Frontal cortex (tissue), 4 donors: ENCODE data around the gene EIF3B. TPM values are rescaled to one million over a fixed set of nuclear protein-coding genes. Genes with fewer than 3 reads are reported as not detected.
"Not testable (repeated sequence)": the region's sequence is repeated elsewhere in the genome, so short reads cannot be mapped to it uniquely, and the experiment has no call there.

Source experiments
- DNase-seq, 2 donors: peaks; one replicate each; pipeline ENCODE4 v3.0.0; 2012; ENCODE audit warnings: low spot score in 2 of 2
- FAIRE-seq: peaks from 2 replicates; lab custom pipeline; 2012; peaks lifted over from hg19 to GRCh38; lab: Jason Lieb, UNC
- total RNA-seq: library from RNA; depleted of rRNA; stranded (reverse); fragments of >200 nt; gene quantifications from one replicate; pipeline ENCODE4 v1.2.3, GENCODE V29; 2014
- donor health status: control.
- donor health status: control.
- donor health status: control.

Gene EIF3B
- total RNA-seq, 1 donor from 2014 or later, result 62.8 TPM

DNA sequence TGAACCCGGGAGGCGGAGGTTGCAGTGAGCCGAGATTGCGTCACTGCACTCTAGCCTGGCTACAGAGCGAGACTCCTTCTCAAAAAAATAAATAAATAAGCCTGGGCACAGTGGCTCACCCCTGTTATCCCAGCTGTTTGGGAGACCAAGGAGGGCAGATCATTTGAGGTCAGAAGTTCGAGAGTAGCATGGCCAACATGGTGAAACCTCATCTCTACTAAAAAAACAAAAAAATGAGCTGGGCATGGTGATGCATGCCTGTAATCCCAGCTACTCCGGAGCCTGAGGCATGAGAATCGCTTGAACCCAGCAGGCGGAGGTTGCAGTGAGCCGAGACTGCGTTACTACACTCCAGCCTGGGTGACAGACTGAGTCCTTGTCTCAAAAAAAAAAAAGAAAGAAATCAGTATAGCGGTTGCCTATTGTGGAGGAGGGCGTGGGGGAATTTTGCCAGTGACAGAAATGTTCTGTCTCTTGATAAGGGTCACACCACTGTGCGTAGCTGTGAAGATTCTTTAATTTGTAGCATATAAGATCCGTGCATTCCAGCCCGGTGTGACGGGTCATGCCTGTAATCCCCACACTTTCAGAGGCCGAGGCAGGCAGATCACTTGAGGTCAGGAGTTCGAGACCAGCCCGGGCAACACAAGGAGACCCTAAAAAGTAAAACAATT lies 17.9 kb upstream of the EIF3B start:
- FAIRE-seq, result no peak

DNA sequence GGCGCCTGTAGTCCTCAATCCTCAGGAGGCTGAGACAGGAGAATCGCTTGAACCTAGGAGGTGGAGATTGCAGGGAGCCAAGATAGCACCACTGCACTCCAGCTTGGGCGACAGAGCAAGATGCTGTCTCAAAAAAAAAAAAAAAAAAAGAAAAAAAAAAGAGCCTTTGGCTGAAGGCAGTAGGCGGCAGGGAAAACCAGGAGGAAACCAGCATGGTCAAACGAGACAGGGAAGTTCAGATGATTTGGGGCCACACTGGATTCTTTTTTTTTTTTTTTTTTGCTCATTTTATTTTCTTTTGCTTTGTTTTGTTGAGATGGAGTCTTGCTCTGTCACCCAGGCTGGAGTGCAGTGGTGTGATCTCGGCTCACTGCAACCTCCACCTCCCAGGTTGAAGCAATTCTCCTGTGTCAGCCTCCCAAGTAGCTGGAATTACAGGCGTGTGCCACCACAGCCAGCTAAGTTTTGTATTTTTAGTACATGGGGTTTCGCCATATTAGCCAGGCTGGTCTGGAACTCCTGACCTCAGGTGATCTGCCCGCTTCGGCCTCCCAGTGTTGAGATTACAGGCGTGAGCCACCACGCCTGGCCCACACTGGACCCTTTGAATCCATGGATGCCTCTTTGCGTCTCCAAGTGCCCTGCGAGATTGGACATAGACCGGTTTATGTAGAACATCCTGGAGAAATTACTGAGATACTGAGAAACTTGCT lies 7.1 kb upstream of the EIF3B start:
- not testable (repeated sequence) for FAIRE-seq, DNase-seq

More for the DNA sequence above, 17.9 kb upstream of the EIF3B start:
- DNase-seq, result no peak

GRCh38 chr7:2350055-2350454 lies 4.6 kb upstream of the EIF3B start:
- FAIRE-seq (no peak), DNase-seq (no peak)

DNA sequence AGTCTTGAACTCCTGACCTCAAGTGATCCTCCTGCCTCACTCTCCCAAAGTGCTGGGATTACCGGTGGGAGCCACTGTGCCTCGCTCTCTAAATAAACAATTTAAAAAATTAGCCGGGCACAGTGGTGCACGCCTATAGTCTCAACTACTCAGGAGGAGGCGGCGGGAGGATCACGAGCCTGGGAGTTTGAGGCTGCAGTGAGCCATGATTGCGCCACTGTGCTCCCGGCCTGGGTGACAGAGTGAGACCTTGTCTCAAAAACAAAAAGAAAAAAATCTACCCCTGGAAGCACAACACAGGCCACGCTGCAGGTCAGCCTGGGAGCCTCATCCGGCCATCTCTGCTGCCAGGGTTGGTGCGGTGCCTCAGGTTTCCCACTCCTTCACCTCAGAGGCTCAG lies 3.8 kb upstream of the EIF3B start:
- DNase-seq (no peak), FAIRE-seq (no peak)

- no peak for FAIRE-seq
Observed at GRCh38 chr7:2353113-2353935, 1.3 kb upstream of the EIF3B start.

GRCh38 chr7:2353936-2354185 lies 766 bp upstream of the EIF3B start:
- peak; percentile 92 to 93 for DNase-seq
- no peak for FAIRE-seq

More at GRCh38 chr7:2353113-2353935, 1.3 kb upstream of the EIF3B start:
- DNase-seq, result no peak

DNA sequence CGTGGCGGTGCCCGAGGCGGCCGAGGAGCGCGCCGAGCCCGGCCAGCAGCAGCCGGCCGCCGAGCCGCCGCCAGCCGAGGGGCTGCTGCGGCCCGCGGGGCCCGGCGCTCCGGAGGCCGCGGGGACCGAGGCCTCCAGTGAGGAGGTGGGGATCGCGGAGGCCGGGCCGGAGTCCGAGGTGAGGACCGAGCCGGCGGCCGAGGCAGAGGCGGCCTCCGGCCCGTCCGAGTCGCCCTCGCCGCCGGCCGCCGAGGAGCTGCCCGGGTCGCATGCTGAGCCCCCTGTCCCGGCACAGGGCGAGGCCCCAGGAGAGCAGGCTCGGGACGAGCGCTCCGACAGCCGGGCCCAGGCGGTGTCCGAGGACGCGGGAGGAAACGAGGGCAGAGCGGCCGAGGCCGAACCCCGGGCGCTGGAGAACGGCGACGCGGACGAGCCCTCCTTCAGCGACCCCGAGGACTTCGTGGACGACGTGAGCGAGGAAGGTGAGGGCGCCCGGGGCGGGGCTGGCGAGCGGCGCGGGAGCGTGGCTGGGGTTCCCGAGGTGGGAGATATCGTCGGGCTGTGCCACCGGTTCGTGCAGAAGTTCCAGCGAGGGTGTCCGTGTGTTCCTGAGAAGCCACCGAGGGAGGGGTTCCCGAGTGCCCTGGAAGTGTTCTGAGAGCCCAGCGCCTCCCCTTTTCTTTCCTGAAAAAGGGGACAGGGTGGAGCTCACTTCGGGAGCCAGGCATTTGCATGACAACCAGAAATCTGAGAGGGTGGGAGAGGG lies 495 bp downstream of the EIF3B start:
- FAIRE-seq, result no peak
- DNase-seq, result no peak

- DNase-seq (no peak), FAIRE-seq (no peak)
Observed at GRCh38 chr7:2355705-2356008, 1.0 kb downstream of the EIF3B start.

- FAIRE-seq (no peak), DNase-seq (no peak)
Observed at GRCh38 chr7:2357165-2357564, 2.5 kb downstream of the EIF3B start.

DNA sequence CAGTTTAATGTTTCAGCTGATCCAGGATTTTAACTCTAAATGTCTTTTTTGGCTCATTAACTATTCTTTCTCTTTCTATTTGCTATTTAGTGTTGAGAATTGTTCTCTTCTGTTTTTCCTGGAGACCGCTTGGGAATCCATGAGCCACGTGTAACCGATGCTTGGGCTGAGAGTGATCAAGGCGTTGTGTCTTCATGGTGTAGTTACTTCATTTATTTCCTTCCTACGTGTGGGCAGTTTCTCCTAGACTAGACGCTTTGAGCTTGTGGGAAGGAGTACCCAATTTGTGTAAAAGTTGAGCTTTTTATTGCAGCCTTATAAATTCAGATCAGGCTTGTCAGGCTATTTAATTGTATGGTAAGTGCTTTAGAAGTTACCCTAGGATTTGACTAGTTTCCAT lies 2.9 kb downstream of the EIF3B start:
- FAIRE-seq (no peak), DNase-seq (no peak)

GRCh38 chr7:2358968-2359527 lies 4.4 kb downstream of the EIF3B start:
- DNase-seq, result no peak
- FAIRE-seq, result no peak

DNA sequence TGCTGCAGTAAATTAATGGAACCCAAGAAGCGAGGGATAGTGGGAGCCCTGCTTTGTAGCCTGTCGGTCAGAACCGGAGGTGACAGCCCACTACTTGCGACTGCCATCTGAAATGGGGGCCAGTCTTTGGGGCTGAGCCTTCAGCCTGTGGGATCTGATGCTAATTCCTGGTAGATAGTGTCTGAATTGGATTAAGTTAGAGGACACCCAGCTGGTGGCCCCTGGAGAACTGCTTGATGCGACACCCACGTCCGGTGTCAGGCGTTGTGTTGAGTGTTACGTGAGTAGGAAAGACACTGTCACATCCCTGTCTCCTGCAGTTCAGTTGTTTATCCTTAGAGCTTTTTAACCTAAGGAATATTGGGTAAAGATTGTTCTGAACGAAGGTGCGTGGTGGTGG lies 5.0 kb downstream of the EIF3B start:
- DNase-seq, result no peak
- FAIRE-seq, result no peak

DNA sequence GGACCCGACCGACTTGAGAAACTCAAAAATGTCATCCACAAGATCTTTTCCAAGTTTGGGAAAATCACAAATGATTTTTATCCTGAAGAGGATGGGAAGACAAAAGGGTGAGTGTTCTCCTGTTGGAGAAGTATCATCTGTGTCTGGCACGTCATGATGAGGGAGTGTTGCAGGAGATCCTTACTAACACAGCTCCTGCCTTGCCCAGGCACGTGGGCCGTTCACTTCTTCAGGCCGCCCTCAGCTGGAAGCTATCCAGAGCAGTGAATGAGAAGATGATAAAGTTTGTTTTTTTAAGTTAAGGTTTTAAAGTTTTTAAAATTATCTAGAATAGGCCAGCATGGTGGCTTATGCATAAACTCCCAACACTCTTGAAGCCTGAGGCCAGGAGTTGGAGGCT lies 6.2 kb downstream of the EIF3B start:
- DNase-seq, result no peak
- no peak for FAIRE-seq

- no peak for FAIRE-seq
Observed at GRCh38 chr7:2362385-2363088, 7.9 kb downstream of the EIF3B start.

GRCh38 chr7:2369139-2369538 lies 14.5 kb downstream of the EIF3B start:
- FAIRE-seq (no peak), DNase-seq (no peak)

More at GRCh38 chr7:2362385-2363088, 7.9 kb downstream of the EIF3B start:
- DNase-seq, result no peak

- FAIRE-seq (no peak), DNase-seq (no peak)
Observed at GRCh38 chr7:2371329-2371728, 16.7 kb downstream of the EIF3B start.

DNA sequence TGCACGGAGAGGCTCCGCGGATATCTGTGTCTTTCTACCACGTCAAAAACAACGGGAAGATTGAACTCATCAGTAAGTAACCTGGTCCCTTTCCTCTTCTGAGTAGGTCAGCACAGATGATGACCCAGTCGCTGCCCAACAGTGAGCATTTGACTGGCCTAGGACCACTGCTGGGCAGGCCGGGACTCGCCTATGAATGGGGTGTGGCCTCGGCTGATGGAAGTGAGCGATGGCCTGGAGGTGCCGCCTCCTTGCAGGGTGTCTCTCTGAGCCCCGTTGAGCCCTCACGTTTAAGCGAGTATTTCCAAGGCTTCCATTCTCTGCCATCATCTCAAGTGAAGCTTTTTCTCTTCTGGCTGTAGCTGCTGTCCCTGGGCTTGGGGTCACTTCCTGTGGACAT lies 18.1 kb downstream of the EIF3B start:
- FAIRE-seq (no peak), DNase-seq (no peak)

GRCh38 chr7:2373124-2373556 lies 18.5 kb downstream of the EIF3B start:
- FAIRE-seq, result no peak
- DNase-seq, result no peak

DNA sequence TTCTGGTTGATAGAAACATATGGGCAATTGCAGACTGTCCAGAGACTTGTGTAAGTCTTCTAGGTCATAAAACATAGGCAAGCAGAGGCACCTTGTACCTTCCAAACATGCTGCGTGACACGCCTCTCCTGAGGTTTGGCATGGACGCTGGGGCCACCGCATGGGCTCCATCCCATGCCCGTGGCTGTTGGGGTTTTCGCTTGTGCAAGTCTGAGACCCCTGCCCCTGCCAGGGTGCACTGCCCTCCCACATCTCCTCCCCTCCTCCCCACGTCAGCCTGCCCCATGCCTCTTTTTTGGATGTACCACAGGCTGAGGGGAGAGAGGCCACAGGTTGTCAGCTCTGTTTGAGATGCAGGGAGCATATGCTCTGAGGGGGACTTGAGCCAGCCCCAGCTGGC lies 19.0 kb downstream of the EIF3B start:
- DNase-seq (no peak), FAIRE-seq (no peak)

DNA sequence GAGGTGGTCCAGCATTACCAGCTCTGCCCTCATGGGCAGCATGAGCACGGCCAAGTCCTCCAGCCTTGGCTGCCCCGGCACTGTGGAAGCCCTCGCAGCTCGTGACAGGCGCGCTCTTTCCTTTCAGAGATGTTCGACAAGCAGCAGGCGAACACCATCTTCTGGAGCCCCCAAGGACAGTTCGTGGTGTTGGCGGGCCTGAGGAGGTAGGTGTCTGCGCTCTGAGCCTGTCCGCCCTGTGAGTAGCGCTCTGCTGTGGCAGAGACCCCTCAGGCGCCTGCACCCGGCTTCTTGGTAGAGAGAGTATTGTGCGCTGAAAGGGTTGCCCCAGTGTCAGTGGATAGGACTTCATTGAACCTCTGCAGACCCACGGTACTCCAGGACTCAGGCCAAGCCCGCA lies 19.8 kb downstream of the EIF3B start:
- no peak for FAIRE-seq
- no peak for DNase-seq
